Activated T-cell treated with anti-CD3 and anti-CD28 coated beads, Interleukin-2, amount 50 U/mL, for 72 hours (primary cell): ENCODE results near the gene CST5. TPM values are rescaled to one million over a fixed set of nuclear protein-coding genes. Genes with fewer than 3 reads are reported as not detected.

Experiments used
- ATAC-seq, 2 donors: fragments of 150-1000 bp; cut with Tn5 transposase; replicated peaks in 1 of 2; 2 replicates each; pipeline ENCODE4 v1.10.0; 2021; ENCODE audit warnings: moderate library complexity in 2 of 2, mild to moderate bottlenecking in 1 of 2
- DNase-seq, 2 donors: peaks; one replicate each; pipeline ENCODE4 v3.0.0; 2021 to 2022; ENCODE audit warnings: mixed read lengths in 1 of 2
- H3K27ac Mint-ChIP-seq: one replicate; pipeline ENCODE4 v1.8.0; 2022; ENCODE audit warnings: mild to moderate bottlenecking, moderate library complexity, mixed read lengths
- H3K27me3 Mint-ChIP-seq: one replicate; pipeline ENCODE4 v1.8.0; 2022; ENCODE audit warnings: low read depth, mixed read lengths
- H3K36me3 Mint-ChIP-seq, 2 donors: one replicate each; pipeline ENCODE4 v1.8.0; 2022; ENCODE audit warnings: mixed read lengths in 2 of 2, mild to moderate bottlenecking in 1 of 2; ENCODE audit not compliant: insufficient read depth in 2 of 2
- H3K4me1 Mint-ChIP-seq: one replicate; pipeline ENCODE4 v1.8.0; 2022; ENCODE audit warnings: low read depth, mixed read lengths
- H3K4me3 Mint-ChIP-seq, 2 donors: one replicate each; pipeline ENCODE4 v1.8.0; 2022; ENCODE audit warnings: mild to moderate bottlenecking in 2 of 2, mixed read lengths in 2 of 2, moderate library complexity in 2 of 2
- H3K9me3 Mint-ChIP-seq, 2 donors: one replicate each; pipeline ENCODE4 v1.8.0; 2022; ENCODE audit warnings: mixed read lengths in 2 of 2
- total RNA-seq, 2 donors: library from RNA; stranded (reverse); gene quantifications; one replicate each; pipeline ENCODE4 v1.2.3, GENCODE V29; 2022

Gene CST5, protein sequence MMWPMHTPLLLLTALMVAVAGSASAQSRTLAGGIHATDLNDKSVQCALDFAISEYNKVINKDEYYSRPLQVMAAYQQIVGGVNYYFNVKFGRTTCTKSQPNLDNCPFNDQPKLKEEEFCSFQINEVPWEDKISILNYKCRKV
- not detected for total RNA-seq

DNA sequence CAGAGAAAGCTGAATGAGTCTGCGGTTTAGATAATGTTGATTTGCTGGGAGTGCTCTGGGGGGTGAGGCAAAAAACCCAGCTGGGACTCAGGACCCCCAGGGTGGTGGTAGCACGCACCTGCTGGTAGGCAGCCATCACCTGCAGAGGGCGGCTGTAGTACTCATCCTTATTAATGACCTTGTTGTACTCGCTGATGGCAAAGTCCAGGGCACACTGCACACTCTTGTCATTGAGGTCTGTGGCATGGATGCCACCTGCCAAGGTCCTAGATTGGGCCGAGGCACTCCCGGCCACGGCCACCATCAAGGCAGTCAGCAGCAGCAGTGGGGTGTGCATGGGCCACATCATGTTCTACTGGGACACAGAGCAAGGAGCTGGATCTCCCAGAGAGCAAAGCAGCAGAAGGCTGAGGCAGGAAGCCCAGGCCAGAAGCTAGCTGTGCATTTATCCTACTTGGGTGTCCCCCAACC is at the start of gene CST5:
Gene CST5 (minus strand): TSS at position 421 of the 471 bp plus-strand sequence. CDS start 72 bp downstream, at position 349.
- no peaks in the 10 kb centered on the region for H3K9me3 Mint-ChIP-seq
- DNase-seq = no peak
- ATAC-seq = no peak
- peaks cover 14% of the 10 kb centered on the region for H3K4me1 Mint-ChIP-seq
- no peaks in the 10 kb centered on the region for H3K27me3 Mint-ChIP-seq
- H3K36me3 Mint-ChIP-seq = no peaks in the 10 kb centered on the region
- H3K27ac Mint-ChIP-seq = no peak within 1 kb of the TSS
- H3K4me3 Mint-ChIP-seq = no peak within 1 kb of the TSS

DNA sequence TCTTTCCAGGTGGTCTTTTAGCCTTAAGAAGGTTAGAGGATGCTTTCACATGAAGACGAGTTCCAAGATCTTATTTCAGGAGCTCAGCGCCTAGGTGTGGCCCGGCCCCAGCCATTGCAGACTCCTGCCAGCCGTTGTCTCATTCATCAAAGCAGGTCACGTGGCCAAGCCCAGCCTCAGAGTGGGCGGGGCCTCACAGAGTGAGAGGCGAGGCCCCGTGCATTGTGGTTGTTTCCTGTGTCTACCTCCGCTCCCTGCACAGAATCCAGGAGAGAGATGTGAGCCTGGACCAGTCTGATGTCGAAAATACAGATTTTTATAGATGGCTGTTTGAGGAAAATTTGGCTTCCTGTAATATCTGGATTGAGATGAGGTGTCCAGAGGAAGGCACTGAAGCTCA is 49.2 kb upstream of the CST5 start:
- ATAC-seq = peak; percentile 85 to 86
- H3K4me1 Mint-ChIP-seq = peaks cover 41% of the 10 kb centered on the region

GRCh38 chr20:23928353-23928752 is 48.8 kb upstream of the CST5 start:
- Mint-ChIP-seq H3K27me3 (no peaks in the 10 kb centered on the region), H3K4me3 (peak overlapping the region; percentile 20 to 54), H3K27ac (no peak overlapping the region), H3K4me1 (peaks cover 41% of the 10 kb centered on the region), H3K9me3 (peaks cover 0 to 5% of the 10 kb centered on the region in 2 donors), H3K36me3 (no peaks in the 10 kb centered on the region)
- ATAC-seq (peak in 1 of 2 donors; percentile 25), DNase-seq (no peak)

More for the DNA sequence above, 49.2 kb upstream of the CST5 start:
- H3K36me3 Mint-ChIP-seq = no peaks in the 10 kb centered on the region
- H3K27ac Mint-ChIP-seq = no peak overlapping the region
- peaks cover 0 to 5% of the 10 kb centered on the region in 2 donors for H3K9me3 Mint-ChIP-seq
- no peaks in the 10 kb centered on the region for H3K27me3 Mint-ChIP-seq
- DNase-seq = peak; percentile 35 to 52
- peak overlapping the region; percentile 20 to 54 for H3K4me3 Mint-ChIP-seq

- no peaks in the 10 kb centered on the region for H3K36me3 Mint-ChIP-seq
- no peak overlapping the region for H3K4me3 Mint-ChIP-seq
- H3K27me3 Mint-ChIP-seq = no peaks in the 10 kb centered on the region
- H3K9me3 Mint-ChIP-seq = peaks cover 0 to 5% of the 10 kb centered on the region in 2 donors
- H3K27ac Mint-ChIP-seq = no peak overlapping the region
- ATAC-seq (no peak), DNase-seq (no peak)
- H3K4me1 Mint-ChIP-seq = peaks cover 41% of the 10 kb centered on the region
These were observed 47.7 kb upstream of the CST5 start for GRCh38 chr20:23926944-23927872.

DNA sequence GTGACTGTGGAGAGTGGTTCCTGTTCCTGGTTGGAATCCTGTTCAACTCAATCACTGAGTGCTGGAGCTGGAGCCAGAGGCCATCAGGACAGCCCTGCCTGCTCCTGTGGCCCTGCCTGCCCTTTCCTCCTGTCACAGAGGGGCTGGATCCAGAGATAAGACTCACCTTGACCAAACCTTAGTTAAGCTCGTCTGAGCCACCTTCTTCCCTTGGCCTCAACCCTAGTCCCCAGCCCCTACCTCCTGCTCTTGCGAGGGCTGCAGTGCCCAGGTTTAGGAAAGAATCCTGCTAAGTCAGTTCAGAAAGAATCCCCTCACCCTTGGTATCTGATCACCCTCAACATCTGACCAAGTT is 47.0 kb upstream of the CST5 start:
- Mint-ChIP-seq H3K4me3 (no peak overlapping the region), H3K27ac (no peak overlapping the region), H3K27me3 (no peaks in the 10 kb centered on the region), H3K4me1 (peaks cover 41% of the 10 kb centered on the region), H3K36me3 (no peaks in the 10 kb centered on the region), H3K9me3 (peaks cover 0 to 5% of the 10 kb centered on the region in 2 donors)
- DNase-seq (no peak), ATAC-seq (no peak)

- ATAC-seq = no peak
- no peak for DNase-seq
- H3K27ac Mint-ChIP-seq = no peak overlapping the region
- peaks cover 45% of the 10 kb centered on the region for H3K4me1 Mint-ChIP-seq
- H3K36me3 Mint-ChIP-seq = no peaks in the 10 kb centered on the region
- H3K27me3 Mint-ChIP-seq = no peaks in the 10 kb centered on the region
- H3K9me3 Mint-ChIP-seq = peaks cover 0 to 5% of the 10 kb centered on the region in 2 donors
- no peak overlapping the region for H3K4me3 Mint-ChIP-seq
These were observed 46.4 kb upstream of the CST5 start for GRCh38 chr20:23925789-23926525.

GRCh38 chr20:23924751-23925150 is 45.2 kb upstream of the CST5 start:
- DNase-seq (no peak), ATAC-seq (no peak)
- Mint-ChIP-seq H3K36me3 (no peaks in the 10 kb centered on the region), H3K27ac (no peak overlapping the region), H3K9me3 (no peaks in the 10 kb centered on the region), H3K4me3 (peak overlapping the region in 1 of 2 donors; percentile 4), H3K4me1 (peaks cover 57% of the 10 kb centered on the region), H3K27me3 (no peaks in the 10 kb centered on the region)

GRCh38 chr20:23923891-23924435 is 44.4 kb upstream of the CST5 start:
- Mint-ChIP-seq H3K36me3 (no peaks in the 10 kb centered on the region), H3K27me3 (no peaks in the 10 kb centered on the region), H3K4me1 (peaks cover 59% of the 10 kb centered on the region), H3K9me3 (no peaks in the 10 kb centered on the region), H3K27ac (no peak overlapping the region), H3K4me3 (no peak overlapping the region)
- ATAC-seq = no peak
- DNase-seq = no peak

GRCh38 chr20:23923311-23923710 is 43.8 kb upstream of the CST5 start:
- Mint-ChIP-seq H3K9me3 (no peaks in the 10 kb centered on the region), H3K4me3 (no peak overlapping the region), H3K4me1 (peaks cover 58% of the 10 kb centered on the region), H3K27ac (no peak overlapping the region), H3K36me3 (no peaks in the 10 kb centered on the region), H3K27me3 (no peaks in the 10 kb centered on the region)
- ATAC-seq (no peak), DNase-seq (no peak)

- Mint-ChIP-seq H3K4me1 (peaks cover 62% of the 10 kb centered on the region), H3K27me3 (no peaks in the 10 kb centered on the region), H3K27ac (no peak overlapping the region), H3K4me3 (peak overlapping the region; percentile 48 to 70), H3K36me3 (no peaks in the 10 kb centered on the region), H3K9me3 (no peaks in the 10 kb centered on the region)
- ATAC-seq (no peak), DNase-seq (no peak)
These were observed 41.1 kb upstream of the CST5 start for GRCh38 chr20:23920408-23921325.

GRCh38 chr20:23918896-23919295 is 39.3 kb upstream of the CST5 start:
- Mint-ChIP-seq H3K27ac (no peak overlapping the region), H3K27me3 (no peaks in the 10 kb centered on the region), H3K36me3 (no peaks in the 10 kb centered on the region), H3K4me1 (peaks cover 65% of the 10 kb centered on the region), H3K9me3 (no peaks in the 10 kb centered on the region), H3K4me3 (no peak overlapping the region)
- no peak for ATAC-seq
- no peak for DNase-seq
